PC-3 (cell line): ENCODE data around the gene ELAVL4.

Experiments used
- EZH2phosphoT487 ChIP-seq: fragments of 300-600 bp; sonication (generic); IDR thresholded peaks from 2 replicates; pipeline ENCODE4 v1.6.1; 2018; ENCODE audit warnings: mild to moderate bottlenecking, antibody characterized with exemption, low read length, borderline replicate concordance
- TF ChIP-seq, protein P1 (sequence below): fragments of 300-600 bp; sonication (generic); conservative IDR thresholded peaks from 2 replicates; pipeline ENCODE4 v1.5.1; 2017; ENCODE audit warnings: antibody characterized with exemption, low read depth, mild to moderate bottlenecking, low read length

GRCh38 chr1:50228871-50229384 is 120.2 kb downstream of the ELAVL4 start:
- TF ChIP-seq, protein P1, sequence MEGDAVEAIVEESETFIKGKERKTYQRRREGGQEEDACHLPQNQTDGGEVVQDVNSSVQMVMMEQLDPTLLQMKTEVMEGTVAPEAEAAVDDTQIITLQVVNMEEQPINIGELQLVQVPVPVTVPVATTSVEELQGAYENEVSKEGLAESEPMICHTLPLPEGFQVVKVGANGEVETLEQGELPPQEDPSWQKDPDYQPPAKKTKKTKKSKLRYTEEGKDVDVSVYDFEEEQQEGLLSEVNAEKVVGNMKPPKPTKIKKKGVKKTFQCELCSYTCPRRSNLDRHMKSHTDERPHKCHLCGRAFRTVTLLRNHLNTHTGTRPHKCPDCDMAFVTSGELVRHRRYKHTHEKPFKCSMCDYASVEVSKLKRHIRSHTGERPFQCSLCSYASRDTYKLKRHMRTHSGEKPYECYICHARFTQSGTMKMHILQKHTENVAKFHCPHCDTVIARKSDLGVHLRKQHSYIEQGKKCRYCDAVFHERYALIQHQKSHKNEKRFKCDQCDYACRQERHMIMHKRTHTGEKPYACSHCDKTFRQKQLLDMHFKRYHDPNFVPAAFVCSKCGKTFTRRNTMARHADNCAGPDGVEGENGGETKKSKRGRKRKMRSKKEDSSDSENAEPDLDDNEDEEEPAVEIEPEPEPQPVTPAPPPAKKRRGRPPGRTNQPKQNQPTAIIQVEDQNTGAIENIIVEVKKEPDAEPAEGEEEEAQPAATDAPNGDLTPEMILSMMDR, result no peak
- TF ChIP-seq EZH2phosphoT487, result no peak
